Measurements from ENCODE around the gene PPP6R3. TPM values are rescaled to one million over a fixed set of nuclear protein-coding genes. Genes with fewer than 3 reads are reported as not detected.
"Not testable (repeated sequence)": the region's sequence is repeated elsewhere in the genome, so short reads cannot be mapped to it uniquely, and the experiment has no call there.

Gene PPP6R3
- total RNA-seq, 3 donors from 2014 or later = 126 to 129 (median 128) TPM

DNA sequence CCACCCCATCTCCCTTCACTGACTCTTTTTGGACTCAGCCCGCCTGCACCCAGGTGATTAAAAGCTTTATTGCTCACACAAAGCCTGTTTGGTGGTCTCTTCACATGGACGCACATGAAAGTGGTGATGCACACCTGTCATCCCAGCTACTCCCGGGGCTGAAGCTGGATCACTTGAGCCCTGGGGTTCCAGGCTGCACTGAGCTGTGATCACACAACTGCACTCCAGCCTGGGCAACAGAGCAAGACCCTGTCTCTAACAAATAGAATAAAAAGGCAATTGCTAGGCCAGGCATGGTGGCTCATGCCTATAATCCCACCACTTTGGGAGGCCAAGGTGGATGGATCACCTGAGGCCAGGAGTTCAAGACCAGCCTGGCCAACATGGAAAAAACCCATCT is 178.8 kb downstream of the PPP6R3 start:
- not testable (repeated sequence) for H3K4me3 Mint-ChIP-seq; DNase-seq; H3K36me3 Mint-ChIP-seq (ENCODE audit: insufficient read depth); H3K9me3 Mint-ChIP-seq; H3K4me1 Mint-ChIP-seq (ENCODE audit: low read depth); ATAC-seq
- peaks cover 21% of the 10 kb centered on the region for H3K27me3 Mint-ChIP-seq (ENCODE audit: low read depth)

DNA sequence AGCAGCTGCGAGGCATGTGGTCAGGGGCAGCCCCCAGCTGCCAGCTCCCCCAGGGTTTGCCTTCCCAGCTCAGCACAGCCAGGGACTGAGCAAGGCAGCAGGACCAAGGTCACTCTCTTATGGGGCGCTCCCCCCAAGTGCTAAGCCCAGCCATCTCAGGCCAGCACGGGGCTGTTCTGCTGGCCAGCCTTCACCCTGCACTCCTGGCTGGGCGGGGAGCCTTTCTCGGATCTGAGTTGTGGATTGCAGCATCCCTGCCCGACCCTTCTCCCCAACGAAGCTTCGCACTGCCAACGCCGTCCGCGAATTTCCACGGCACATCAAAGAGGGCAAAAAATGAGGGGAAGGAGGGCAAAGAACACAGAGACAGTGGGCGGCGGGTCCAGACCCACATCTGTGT is 181.3 kb downstream of the PPP6R3 start:
- ATAC-seq = no peak
- no peaks in the 10 kb centered on the region for H3K4me1 Mint-ChIP-seq (ENCODE audit: low read depth)
- no peaks in the 10 kb centered on the region for H3K36me3 Mint-ChIP-seq (ENCODE audit: insufficient read depth)

DNA sequence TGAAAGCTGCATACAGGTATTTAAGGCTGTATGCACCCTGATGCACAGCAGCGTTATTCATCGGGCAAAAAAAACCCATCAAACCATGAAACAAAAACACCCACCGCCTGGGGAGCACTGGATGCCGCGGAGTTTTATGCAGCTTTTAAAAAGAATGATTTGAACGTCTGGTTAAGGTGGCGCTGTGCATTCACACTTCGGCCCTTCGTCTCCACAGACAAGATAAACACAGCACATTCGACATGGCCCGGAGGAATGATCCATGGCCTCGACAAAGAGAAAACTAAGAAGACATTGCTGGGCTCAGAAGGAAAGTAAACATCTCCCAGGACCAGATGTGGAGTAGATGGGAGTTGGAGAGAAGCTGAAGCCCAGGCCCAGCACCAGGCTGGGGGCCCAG is 183.0 kb downstream of the PPP6R3 start:
- ATAC-seq (no peak), DNase-seq (no peak)
- peaks cover 15% of the 10 kb centered on the region for H3K27me3 Mint-ChIP-seq (ENCODE audit: low read depth)
- peaks cover 13% of the 10 kb centered on the region for H3K9me3 Mint-ChIP-seq
- no peaks in the 10 kb centered on the region for H3K4me1 Mint-ChIP-seq (ENCODE audit: low read depth)
- H3K36me3 Mint-ChIP-seq (ENCODE audit: insufficient read depth) = no peaks in the 10 kb centered on the region
- H3K4me3 Mint-ChIP-seq = no peak overlapping the region

More for the DNA sequence above, 181.3 kb downstream of the PPP6R3 start:
- no peak overlapping the region for H3K4me3 Mint-ChIP-seq
- peaks cover 18% of the 10 kb centered on the region for H3K27me3 Mint-ChIP-seq (ENCODE audit: low read depth)
- peaks cover 8% of the 10 kb centered on the region for H3K9me3 Mint-ChIP-seq
- no peak for DNase-seq

DNA sequence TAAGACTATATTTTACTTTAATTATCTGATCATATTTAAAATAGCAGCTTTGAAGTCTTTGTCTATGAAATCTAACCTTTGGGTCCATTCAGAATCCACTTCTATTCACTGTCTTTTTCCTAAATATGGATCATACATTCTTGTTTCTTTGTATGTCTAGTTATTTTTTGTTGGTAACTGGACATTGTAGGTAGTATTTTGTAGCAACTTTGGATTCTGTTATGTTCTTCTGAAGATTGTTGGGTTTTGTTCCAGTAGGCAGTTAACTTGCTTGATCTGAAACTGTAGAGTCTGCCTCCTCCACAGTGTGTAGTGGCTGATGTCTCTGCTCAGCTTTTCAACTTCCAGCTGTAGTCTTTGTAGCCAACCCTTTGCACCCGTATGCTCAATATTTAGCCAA is 186.3 kb downstream of the PPP6R3 start:
- Mint-ChIP-seq H3K36me3 (ENCODE audit: insufficient read depth) (no peaks in the 10 kb centered on the region), H3K4me3 (no peak overlapping the region), H3K27me3 (ENCODE audit: low read depth) (peaks cover 15% of the 10 kb centered on the region), H3K4me1 (ENCODE audit: low read depth) (no peaks in the 10 kb centered on the region), H3K9me3 (peaks cover 13% of the 10 kb centered on the region)
- ATAC-seq (no peak), DNase-seq (no peak)

DNA sequence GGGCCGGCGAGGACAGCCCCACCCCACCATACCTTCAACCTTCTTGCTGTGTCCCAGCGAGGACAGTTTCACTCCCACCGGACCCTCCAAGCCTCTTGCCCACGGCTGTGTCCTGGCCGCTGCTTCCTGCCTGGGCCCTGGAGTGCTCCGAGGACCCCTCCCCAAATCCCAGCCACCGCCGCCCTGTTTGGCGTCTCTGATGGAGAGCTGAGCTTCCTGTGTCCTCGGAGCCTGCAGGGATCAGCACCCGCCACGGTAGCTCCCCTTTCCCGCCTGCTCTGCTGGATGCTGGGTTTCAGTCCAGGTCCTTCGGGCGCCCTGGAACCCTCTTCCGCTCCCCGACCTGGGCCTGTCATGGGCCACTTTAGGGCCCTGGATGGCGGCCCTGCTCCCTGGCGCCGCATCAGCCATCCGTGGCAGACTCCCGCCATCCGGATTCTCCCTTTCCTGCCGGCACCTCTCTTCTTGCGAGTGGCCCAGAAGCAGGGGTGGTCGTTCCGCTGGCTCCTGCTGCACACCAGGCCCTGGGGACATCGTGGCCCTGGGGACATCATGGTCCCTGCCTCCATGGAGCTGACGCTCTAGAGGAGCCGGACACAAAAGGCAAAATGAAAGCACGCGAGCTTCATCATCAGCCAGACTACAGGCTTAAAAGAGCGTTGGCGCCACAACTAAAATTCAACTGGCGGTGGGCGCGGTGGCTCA is 189.5 kb downstream of the PPP6R3 start:
- Mint-ChIP-seq H3K36me3 (ENCODE audit: insufficient read depth) (no peaks in the 10 kb centered on the region), H3K27me3 (ENCODE audit: low read depth) (peaks cover 17% of the 10 kb centered on the region), H3K4me3 (no peak overlapping the region), H3K4me1 (ENCODE audit: low read depth) (no peaks in the 10 kb centered on the region), H3K9me3 (peaks cover 14% of the 10 kb centered on the region)
- DNase-seq (no peak), ATAC-seq (no peak)

DNA sequence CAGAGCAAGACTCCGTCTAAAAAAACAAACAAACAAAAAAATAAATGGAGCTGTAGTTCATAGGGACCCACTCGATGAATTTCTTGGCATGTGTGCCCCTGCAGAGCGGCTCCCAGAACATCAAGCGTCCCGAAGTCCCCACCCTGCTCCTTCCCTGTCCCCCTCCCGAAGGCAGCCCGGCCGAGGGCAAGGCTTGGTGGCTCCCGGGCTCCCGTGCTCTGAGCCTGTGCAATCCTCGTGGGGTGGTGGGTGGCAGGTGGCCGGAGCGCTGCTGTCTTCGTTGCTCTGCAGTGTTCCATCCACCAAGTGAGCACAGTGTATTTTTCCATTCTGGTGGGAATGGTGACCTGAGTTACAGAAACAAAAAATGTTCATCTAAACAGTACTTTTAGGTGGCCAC is 190.2 kb downstream of the PPP6R3 start:
- DNase-seq = no peak
- H3K4me1 Mint-ChIP-seq (ENCODE audit: low read depth) = no peaks in the 10 kb centered on the region
- H3K36me3 Mint-ChIP-seq (ENCODE audit: insufficient read depth) = no peaks in the 10 kb centered on the region
- no peak overlapping the region for H3K4me3 Mint-ChIP-seq
- no peak for ATAC-seq
- H3K9me3 Mint-ChIP-seq = peaks cover 20% of the 10 kb centered on the region
- peaks cover 20% of the 10 kb centered on the region for H3K27me3 Mint-ChIP-seq (ENCODE audit: low read depth)

DNA sequence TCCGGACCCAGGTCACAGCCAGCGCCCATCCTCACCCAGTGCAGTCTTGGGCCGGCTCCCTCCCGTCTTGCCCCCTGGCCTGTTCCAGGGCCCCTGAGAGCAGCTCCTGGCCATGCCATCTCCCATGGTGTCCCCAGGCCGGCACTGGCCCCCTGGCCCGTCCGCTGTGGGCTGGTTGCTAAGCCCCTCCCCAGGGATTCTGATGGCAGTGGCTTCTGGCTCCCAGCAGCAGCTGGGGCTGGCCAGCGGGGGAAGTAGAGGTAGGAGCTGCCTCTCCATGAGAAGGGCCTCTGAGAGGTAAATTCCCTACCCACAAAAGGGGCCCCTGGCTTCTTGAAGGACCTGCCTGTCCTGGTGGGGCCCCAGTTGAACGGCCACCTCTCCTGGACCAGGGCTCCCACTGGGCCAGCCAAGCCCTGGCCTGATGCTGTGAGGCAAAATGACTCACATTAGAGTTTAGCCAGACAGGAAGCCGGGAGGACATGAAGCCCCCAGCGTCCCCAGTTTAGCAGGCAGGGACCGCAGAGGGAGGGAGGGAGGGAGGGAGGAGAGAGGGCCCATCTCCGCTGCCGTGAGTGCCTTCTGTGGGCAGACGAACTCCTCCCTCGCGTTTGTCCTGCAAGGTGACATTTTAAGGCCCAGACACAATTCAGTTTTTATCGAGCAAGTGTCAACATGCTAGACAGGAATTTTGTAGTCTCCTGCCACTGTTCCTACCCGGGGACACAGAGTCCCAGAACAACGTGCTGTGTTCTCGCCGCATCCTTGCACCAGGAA is 190.8 kb downstream of the PPP6R3 start:
- no peak for DNase-seq
- H3K9me3 Mint-ChIP-seq = peaks cover 15% of the 10 kb centered on the region
- ATAC-seq = no peak
- no peaks in the 10 kb centered on the region for H3K4me1 Mint-ChIP-seq (ENCODE audit: low read depth)
- H3K27me3 Mint-ChIP-seq (ENCODE audit: low read depth) = peaks cover 16% of the 10 kb centered on the region
- H3K4me3 Mint-ChIP-seq = no peak overlapping the region
- H3K36me3 Mint-ChIP-seq (ENCODE audit: insufficient read depth) = no peaks in the 10 kb centered on the region

DNA sequence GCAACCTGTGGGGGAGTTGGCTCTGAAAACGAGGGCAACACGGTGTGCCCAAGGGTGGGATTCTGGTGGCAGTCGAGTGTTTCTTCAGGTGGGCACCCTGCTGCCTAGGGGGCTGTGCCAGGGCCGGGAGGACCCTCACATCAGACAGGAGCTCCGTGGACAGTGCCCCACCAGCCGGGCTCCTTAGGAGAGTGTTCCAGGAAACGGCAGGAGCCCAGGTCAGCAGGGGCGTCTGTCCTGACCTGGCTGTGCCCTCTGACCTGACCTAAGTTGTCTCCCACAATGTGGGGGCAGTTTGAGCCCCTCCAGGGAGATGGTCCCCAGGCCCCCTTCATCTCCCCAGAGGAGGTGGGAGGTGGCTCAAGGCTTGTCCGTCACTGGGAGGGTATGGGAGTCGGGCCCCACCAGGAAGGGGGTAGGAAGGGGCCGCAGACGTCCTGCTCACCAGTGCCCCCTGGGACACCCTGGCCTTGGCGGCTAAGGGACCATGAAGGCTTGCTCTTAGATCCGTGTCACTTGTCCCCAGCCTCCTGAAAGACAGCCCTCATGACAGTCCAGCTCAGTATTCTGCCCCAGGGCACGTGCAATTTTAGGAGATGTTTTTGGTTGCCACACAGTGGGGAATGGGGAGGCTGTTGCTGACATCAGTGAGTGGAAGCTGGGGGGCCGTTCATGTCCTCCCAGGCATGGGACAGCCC is 191.6 kb downstream of the PPP6R3 start:
- no peaks in the 10 kb centered on the region for H3K4me1 Mint-ChIP-seq (ENCODE audit: low read depth)
- no peak overlapping the region for H3K4me3 Mint-ChIP-seq
- peaks cover 14% of the 10 kb centered on the region for H3K27me3 Mint-ChIP-seq (ENCODE audit: low read depth)
- DNase-seq (no peak), ATAC-seq (no peak)
- no peaks in the 10 kb centered on the region for H3K36me3 Mint-ChIP-seq (ENCODE audit: insufficient read depth)
- H3K9me3 Mint-ChIP-seq = peaks cover 10% of the 10 kb centered on the region

DNA sequence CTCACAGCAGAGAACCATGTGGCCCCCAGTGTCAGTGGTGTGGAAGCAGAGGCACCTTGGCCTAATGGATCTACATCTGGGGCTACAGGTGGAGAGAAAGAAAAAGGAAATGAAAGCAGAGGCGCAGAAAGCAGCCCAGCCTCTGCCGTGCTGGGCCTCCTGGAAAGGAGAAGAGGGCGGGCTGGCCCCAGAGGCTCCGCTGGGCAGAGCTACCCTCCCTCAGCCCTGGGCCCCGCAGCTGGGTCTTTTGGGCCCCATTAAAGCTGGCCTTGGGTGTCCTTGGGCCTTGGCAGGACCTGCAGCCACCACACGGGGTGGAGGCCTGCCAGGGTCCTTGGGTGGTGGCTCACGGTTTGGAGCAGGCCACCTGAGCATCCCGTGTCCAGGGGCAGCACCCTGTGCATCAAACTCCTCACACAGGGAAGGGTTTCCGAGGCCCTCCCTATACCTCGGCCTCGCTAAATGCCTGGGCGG is 192.2 kb downstream of the PPP6R3 start:
- ATAC-seq = no peak
- DNase-seq = no peak
- H3K4me3 Mint-ChIP-seq = no peak overlapping the region
- H3K36me3 Mint-ChIP-seq (ENCODE audit: insufficient read depth) = no peaks in the 10 kb centered on the region
- no peaks in the 10 kb centered on the region for H3K4me1 Mint-ChIP-seq (ENCODE audit: low read depth)
- peaks cover 6% of the 10 kb centered on the region for H3K9me3 Mint-ChIP-seq
- peaks cover 16% of the 10 kb centered on the region for H3K27me3 Mint-ChIP-seq (ENCODE audit: low read depth)

DNA sequence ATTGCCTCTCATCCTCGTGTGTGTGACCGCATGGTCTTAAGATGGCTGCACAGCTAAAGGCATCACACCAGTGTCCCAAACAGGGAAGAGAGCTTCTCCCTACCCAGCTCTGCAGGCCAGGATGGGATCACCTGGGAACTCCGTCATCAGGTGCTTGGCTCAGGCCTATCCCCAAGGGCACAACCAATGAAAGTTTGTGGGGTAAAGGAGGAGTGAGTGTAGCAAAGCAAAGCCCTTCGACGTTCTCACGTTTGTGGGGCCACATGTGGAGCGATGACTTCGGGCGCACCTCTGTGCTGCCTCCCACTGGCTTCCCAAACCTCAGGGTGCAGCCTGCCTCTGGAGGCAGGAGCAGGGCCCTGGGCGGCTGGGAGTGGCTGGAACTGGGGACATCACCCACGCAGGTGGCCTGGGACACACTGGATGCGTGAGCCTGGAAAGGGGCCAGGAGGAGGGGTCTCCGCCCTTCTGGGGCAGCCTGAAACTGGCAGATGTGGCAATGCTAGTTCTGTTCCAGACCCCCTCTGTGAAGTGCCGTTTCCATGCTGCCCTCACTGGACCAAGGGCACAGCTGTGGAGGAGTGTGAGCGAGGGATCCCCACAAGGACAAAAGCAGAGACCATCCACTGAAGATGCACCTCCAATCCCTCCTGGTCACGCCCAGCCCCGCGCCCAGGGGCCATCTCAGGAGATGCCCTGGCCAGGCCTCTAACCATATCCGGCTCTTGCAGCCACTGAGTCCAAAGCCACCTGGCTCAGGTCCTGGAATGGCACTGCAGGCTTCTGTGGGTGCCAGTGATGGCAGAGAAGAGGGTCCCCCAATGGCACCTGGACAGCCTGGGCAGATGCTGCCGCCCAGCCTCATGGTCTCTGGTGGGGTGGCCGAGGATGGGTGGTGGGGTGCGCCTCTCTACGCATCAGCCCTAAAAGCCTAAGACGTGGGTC is 193.2 kb downstream of the PPP6R3 start:
- DNase-seq = no peak
- H3K36me3 Mint-ChIP-seq (ENCODE audit: insufficient read depth) = no peaks in the 10 kb centered on the region
- H3K27me3 Mint-ChIP-seq (ENCODE audit: low read depth) = peaks cover 17% of the 10 kb centered on the region
- ATAC-seq = no peak
- H3K4me3 Mint-ChIP-seq = no peak overlapping the region
- no peaks in the 10 kb centered on the region for H3K4me1 Mint-ChIP-seq (ENCODE audit: low read depth)
- peaks cover 6% of the 10 kb centered on the region for H3K9me3 Mint-ChIP-seq

DNA sequence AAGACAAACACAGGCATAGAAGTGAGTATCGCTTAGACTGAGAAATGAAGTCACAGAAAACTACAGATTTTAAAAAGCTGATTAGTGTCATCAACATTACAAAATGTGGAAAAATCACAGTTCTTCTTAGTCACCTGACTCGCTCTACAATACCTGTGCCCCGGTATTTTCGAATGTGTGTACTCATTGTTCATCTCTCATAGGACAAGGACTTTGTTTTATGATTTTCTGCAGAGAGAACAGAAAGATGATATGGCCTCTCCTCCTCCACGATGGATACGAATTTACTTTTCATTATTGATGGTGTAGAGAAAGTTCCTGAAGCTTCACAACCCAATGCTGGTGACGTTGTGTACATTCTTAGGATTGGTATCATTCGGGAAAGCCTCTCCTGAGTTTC is 194.4 kb downstream of the PPP6R3 start:
- Mint-ChIP-seq H3K36me3 (ENCODE audit: insufficient read depth) (no peaks in the 10 kb centered on the region), H3K27me3 (ENCODE audit: low read depth) (peaks cover 14% of the 10 kb centered on the region), H3K4me1 (ENCODE audit: low read depth) (no peaks in the 10 kb centered on the region), H3K4me3 (no peak overlapping the region), H3K9me3 (peaks cover 6% of the 10 kb centered on the region)
- DNase-seq = no peak
- ATAC-seq = no peak

DNA sequence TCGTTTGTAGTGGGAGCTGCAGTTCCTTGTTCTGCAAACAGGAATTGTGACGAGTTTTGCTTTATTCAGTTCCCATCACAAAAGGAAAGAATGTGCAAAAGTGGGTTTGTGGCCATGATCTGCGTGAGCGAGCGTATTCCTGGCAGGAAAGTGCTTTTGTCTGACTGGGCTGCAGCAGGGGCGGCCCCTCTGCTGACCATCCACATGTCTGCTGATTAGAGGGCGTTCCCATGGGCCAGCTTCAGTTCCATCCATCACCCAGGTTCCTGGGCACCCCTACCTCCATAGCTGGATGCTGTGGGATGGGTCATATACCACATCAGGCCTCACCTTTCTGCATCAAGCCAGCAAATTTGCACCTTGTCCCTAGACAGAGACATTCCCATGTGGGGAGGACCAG is 194.9 kb downstream of the PPP6R3 start:
- H3K27me3 Mint-ChIP-seq (ENCODE audit: low read depth) = peaks cover 15% of the 10 kb centered on the region
- H3K4me3 Mint-ChIP-seq = no peak overlapping the region
- ATAC-seq (no peak), DNase-seq (no peak)
- peaks cover 6% of the 10 kb centered on the region for H3K9me3 Mint-ChIP-seq
- H3K4me1 Mint-ChIP-seq (ENCODE audit: low read depth) = no peaks in the 10 kb centered on the region
- no peaks in the 10 kb centered on the region for H3K36me3 Mint-ChIP-seq (ENCODE audit: insufficient read depth)

DNA sequence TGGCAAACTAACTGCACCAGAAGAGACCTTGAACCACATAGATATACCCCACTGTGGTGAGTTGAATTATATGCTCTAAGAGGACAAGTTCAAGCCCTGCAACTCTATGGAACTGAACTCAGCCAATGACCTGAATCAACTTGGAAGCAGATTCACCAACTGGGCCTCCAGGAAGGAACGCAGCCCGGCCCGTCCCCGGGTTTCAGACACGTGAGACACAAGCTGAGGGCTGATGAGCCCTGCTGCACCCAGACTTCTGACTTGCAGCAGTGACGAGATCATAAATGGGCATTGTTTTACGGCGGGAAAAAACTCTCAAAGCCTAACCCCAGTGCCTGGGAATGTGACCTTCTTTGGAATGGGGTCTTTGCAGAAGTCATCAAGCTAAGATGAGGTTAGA is 195.3 kb downstream of the PPP6R3 start:
- Mint-ChIP-seq H3K4me3 (no peak overlapping the region), H3K4me1 (ENCODE audit: low read depth) (no peaks in the 10 kb centered on the region), H3K9me3 (peaks cover 6% of the 10 kb centered on the region), H3K36me3 (ENCODE audit: insufficient read depth) (no peaks in the 10 kb centered on the region), H3K27me3 (ENCODE audit: low read depth) (peaks cover 16% of the 10 kb centered on the region)
- ATAC-seq (no peak), DNase-seq (no peak)

Measured in activated T-cell treated with anti-CD3 and anti-CD28 coated beads, Interleukin-2, amount 50 U/mL, for 4 hours (primary cell).